GM19328 (cell line): Measurements from ENCODE around the gene GFY.
"Not testable (repeated sequence)": the region's sequence is repeated elsewhere in the genome, so short reads cannot be mapped to it uniquely, and the experiment has no call there.

Experiments used
- ATAC-seq: cut with Tn5 transposase; IDR thresholded peaks from one replicate; pipeline ENCODE4 v1.9.1; 2021; ENCODE audit warnings: mild to moderate bottlenecking, moderate library complexity; ENCODE audit not compliant: unreplicated experiment

The GFY gene

DNA sequence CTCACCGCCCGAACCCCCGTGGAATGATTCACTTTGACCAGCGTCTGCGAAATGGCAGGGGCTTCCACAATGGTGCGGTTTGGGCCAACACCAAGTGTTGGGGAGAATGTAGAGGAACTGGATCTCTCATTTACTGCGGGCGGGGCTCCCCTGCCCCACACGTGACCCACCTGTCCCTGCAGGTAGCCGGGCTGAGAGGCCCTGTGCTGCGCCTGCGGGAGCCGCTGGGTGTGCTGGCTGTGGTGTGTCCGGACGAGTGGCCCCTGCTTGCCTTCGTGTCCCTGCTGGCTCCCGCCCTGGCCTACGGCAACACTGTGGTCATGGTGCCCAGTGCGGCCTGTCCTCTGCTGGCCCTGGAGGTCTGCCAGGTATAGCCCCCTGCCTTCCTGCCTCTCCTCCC is 43.0 kb downstream of the GFY start:
- no peak for ATAC-seq

DNA sequence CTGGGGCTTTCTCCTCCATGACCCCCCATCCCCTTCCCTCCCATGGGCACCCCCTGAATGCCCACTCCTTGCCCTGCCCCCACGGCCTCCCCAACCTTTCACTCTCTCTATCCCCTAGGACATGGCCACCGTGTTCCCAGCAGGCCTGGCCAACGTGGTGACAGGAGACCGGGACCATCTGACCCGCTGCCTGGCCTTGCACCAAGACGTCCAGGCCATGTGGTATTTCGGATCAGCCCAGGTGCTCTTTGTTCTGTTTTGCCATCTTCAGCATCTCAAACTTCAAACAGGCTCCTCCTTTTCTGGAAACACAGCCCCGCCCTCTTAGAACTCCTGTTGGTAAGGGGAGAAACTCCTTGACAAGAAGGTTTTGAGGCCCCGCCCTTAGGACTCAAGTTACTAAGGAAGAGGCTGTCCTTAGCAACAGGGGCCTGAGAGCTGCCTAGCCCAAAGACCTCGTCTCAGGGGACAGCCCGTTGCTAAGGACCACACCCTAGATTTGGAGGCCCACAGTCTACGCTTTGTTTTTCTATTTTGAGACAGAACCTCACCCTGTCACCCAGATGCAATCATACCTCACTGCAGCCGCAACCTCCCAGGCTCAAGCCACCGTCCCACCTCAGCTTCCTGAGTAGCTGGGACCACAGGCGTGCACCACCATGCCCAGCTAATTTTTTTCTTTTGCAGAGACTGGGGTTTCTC is 43.7 kb downstream of the GFY start:
- ATAC-seq, result peak; percentile 60

DNA sequence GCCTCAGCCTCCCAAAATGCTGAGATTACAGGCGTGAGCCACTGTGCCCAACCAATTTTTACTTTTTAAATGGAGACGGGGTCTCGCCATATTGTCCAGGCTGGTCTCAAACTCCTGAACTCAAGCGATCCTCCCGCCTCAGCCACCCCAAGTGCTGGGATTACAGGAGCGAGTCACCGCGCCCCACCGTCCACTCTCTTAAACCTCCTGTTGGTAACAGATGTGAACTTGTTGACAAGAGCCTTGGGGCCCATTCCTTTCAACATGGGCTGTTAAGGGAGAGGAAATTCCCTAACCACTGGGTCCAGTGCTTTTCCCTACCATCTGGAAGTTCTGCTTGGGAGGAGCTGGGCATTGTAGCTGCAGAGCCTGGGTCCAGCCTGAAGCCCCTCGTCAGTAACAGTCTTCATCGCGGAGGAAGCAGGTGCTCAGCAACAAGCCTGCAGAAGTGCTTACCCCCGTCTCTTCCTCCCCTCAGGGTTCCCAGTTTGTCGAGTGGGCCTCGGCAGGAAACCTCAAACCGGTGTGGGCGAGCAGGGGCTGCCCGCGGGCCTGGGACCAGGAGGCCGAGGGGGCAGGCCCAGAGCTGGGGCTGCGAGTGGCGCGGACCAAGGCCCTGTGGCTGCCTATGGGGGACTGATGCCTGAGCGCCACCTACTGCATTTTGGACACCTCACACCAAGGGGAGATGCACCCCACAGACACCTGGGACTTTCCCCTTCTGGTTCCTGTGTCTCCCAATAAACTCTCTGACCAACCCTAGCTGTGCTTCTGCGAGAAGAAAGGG is 44.8 kb downstream of the GFY start:
- no peak for ATAC-seq

DNA sequence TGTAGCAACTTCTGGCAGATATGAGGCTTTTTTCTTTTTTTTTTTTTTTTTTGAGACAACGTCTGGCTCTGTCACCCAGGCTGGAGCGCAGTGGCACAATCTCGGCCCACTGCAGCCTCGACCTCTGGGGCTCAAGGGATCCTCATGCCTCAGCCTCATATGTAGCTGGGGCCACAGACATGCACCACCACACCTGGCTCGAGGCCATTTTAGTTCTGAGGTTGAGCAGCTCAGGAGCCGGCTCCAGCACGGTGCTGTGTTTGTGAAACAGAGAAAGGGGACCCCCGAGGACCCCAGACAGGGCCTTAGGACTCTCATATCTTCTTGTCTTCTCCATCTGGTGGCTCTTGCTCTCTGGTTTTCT is 45.4 kb downstream of the GFY start:
- ATAC-seq, result no peak

DNA sequence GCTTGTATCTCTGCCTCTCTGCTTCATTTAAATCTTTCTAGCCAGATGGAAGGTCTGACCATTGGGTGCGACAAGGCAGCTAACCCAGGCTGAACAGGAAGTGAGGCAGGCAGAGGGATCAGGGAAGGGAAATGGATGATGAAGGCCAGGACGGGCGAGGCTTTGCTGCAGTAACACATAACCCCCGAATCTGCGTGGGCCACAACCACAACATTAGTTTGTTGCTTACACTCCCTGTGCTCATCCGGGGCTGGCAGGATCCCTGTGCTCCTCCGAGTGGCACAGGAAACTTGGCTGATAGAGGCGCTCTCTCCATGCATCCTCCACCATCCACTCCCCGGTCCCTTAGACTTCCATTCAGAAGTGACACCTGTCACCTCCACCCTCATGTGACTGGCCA is 47.7 kb downstream of the GFY start:
- ATAC-seq, result no peak

- not testable (repeated sequence) for ATAC-seq
These were observed 48.3 kb downstream of the GFY start for GRCh38 chr19:49473501-49473867.

DNA sequence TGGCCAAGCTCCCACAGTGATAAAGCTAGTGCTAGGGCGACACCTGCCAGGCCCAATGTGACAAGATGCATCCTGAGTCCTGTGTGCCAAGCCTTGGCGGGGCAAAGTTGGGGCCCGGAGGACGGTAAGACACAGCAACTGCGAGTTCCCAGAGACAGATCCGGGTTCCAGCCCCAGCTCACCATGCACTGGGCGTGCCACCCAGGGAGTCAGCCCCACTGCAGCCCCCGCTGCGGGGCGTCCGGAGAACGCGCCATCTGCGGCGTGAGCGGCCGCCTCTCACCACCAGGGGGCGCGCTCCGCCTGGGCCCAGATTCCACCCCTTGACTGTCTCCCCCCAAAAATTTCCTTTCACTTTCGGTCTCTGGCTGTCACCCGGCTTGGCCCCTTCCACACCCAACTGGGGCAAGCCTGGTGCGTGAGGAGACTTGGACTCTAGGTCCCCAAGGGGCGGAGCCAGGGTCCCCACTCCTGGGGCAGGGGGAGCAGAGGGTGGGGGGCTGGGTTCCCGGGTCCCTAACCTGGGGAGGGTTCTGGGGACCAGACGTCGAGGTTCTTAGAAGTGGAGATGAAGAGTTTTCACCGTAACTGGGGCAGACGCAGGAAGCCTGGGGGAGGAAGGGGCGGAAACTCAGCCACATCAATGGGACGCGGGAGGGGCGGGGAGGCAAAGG is 48.8 kb downstream of the GFY start, which contains the start of gene FLT3LG:
Gene FLT3LG (plus strand): TSS at position 348 of the 674 bp plus-strand sequence. CDS start 425 bp downstream, outside the sequence.
- ATAC-seq, result peak; percentile 52

- ATAC-seq, result no peak
These were observed 49.3 kb downstream of the GFY start for GRCh38 chr19:49474542-49474924.

GRCh38 chr19:49475191-49475917 is 50.2 kb downstream of the GFY start:
- ATAC-seq, result no peak

GRCh38 chr19:49475995-49476880 is 51.0 kb downstream of the GFY start:
- ATAC-seq, result no peak
